ENCODE data around the gene RBM17.

RBM17 gene

GRCh38 chr10:6133331-6134098 is 44.7 kb downstream of the RBM17 start:
- TF ChIP-seq CTCF (conservative IDR thresholded peaks at IDR 0.05; ENCODE audit: low read length) = no peak
- no peak for DNase-seq (ENCODE audit: low read depth)
- no peak overlapping the region for H3K4me3 ChIP-seq (ENCODE audit: low read length)

- H3K4me3 ChIP-seq (ENCODE audit: low read length) = no peak overlapping the region
- no peak for TF ChIP-seq CTCF (conservative IDR thresholded peaks at IDR 0.05; ENCODE audit: low read length)
- no peak for DNase-seq (ENCODE audit: low read depth)
Observed at GRCh38 chr10:6134099-6134823, 45.4 kb downstream of the RBM17 start.

GRCh38 chr10:6135039-6135438 is 46.2 kb downstream of the RBM17 start:
- H3K4me3 ChIP-seq (ENCODE audit: low read length) = no peak overlapping the region
- no peak for TF ChIP-seq CTCF (conservative IDR thresholded peaks at IDR 0.05; ENCODE audit: low read length)
- no peak for DNase-seq (ENCODE audit: low read depth)

- DNase-seq (ENCODE audit: low read depth) = no peak
- no peak for TF ChIP-seq CTCF (conservative IDR thresholded peaks at IDR 0.05; ENCODE audit: low read length)
- no peak overlapping the region for H3K4me3 ChIP-seq (ENCODE audit: low read length)
Observed at GRCh38 chr10:6135589-6136168, 46.8 kb downstream of the RBM17 start.

GRCh38 chr10:6136215-6137201 is 47.7 kb downstream of the RBM17 start:
- peak; percentile 29; the same call in 1 of the 2 replicates for TF ChIP-seq CTCF (conservative IDR thresholded peaks at IDR 0.05; ENCODE audit: low read length)
- peak overlapping the region; percentile 29 for H3K4me3 ChIP-seq (ENCODE audit: low read length)
- peak; percentile 72 for DNase-seq (ENCODE audit: low read depth)

GRCh38 chr10:6138456-6138855 is 49.6 kb downstream of the RBM17 start:
- DNase-seq (ENCODE audit: low read depth) = no peak
- no peak overlapping the region for H3K4me3 ChIP-seq (ENCODE audit: low read length)
- no peak for TF ChIP-seq CTCF (conservative IDR thresholded peaks at IDR 0.05; ENCODE audit: low read length)

All from AG10803 (cell line).